Stimulated activated CD8-positive, alpha-beta memory T cell treated with anti-CD3 and anti-CD28 coated beads, Interleukin-15, amount 100 ng/mL, for 48 hours (primary cell): ENCODE measurements around the gene SPINK5.

Experiments
- DNase-seq, 2 donors: peaks; one replicate each; pipeline ENCODE4 v3.0.0-alpha.2; 2020; ENCODE audit warnings: low read depth in 2 of 2

SPINK5 gene

GRCh38 chr5:148177207-148177606 is 113.4 kb downstream of the SPINK5 start:
- DNase-seq, result no peak

GRCh38 chr5:148179234-148179824 is 115.5 kb downstream of the SPINK5 start:
- DNase-seq, result no peak

DNA sequence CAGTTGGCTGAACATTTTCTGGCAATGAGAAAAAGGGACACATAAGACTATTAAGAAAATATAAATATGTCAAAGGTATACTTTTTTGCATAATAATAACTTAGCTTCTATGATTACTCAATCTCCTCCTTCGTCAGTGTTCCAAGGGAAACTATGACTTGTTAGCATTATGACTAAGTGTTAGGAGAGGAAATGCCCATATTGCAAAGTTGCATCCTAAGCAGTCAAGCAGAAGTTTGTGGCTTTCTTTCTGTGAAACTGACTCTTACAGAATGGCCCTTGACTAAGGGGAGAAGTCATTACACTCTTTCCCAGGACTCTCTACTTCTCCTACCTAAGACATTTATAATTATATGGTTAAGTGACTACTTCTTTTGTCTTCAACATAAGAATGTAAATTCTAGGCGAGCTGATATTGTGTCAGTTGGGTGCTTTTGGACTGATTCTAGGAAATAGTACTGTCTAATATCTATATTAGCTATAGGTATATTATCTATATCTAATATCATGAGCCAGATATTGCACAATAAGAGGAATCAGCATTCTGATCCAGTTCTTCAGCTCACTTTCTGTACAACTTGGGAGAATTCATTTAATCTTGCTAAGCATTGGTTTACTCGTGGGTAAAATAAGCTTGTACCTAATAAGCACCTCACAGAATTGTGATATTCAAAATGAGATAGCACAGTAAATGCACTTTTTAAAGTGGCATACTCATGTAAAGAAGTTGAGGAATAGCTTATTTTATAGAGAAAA is 122.6 kb downstream of the SPINK5 start:
- no peak for DNase-seq
